ENCODE measurements around the gene GREB1. TPM values are rescaled to one million over a fixed set of nuclear protein-coding genes. Genes with fewer than 3 reads are reported as not detected.

GREB1 gene
- total RNA-seq, 1 experiment from 2014 or later, result 16.5 TPM

GRCh38 chr2:11612553-11613215 is 78.8 kb downstream of the GREB1 start:
- Histone ChIP-seq H2BK12ac (ENCODE audit: insufficient read length, low read depth, low read length) (no peak overlapping the region), H2AK5ac (ENCODE audit: insufficient read length, low read length) (no peak overlapping the region), H2BK5ac (ENCODE audit: insufficient read length, low read length) (no peak overlapping the region), H3K18ac (ENCODE audit: insufficient read length, low read depth, low read length) (no peak overlapping the region), H3T11ph (ENCODE audit: low read length) (no peak overlapping the region), H3K14ac (ENCODE audit: insufficient read depth, low read length) (no peak overlapping the region), H3K4ac (ENCODE audit: low read depth, low read length) (no peak overlapping the region), H3K27ac (ENCODE audit: insufficient read length, low read depth, low read length) (no peak overlapping the region), H3K79me1 (ENCODE audit: insufficient read depth, low read depth, low read length, poor library complexity, severe bottlenecking) (no peaks in the 10 kb centered on the region), H4K91ac (ENCODE audit: insufficient read length, low read depth, low read length) (no peak overlapping the region), H3K27me3 (ENCODE audit: insufficient read depth, low read length) (no peaks in the 10 kb centered on the region), H4K5ac (ENCODE audit: insufficient read length, low read depth, low read length) (no peak overlapping the region), H3K23me2 (ENCODE audit: insufficient read length, low read depth, low read length, poor library complexity, severe bottlenecking) (no peaks in the 10 kb centered on the region), H2BK120ac (ENCODE audit: low read depth, low read length, poor library complexity, severe bottlenecking) (no peak overlapping the region), H2BK20ac (ENCODE audit: low read depth, low read length, poor library complexity, severe bottlenecking) (no peak overlapping the region), H3K9ac (ENCODE audit: extremely low read depth, insufficient read length, low read length) (no peak overlapping the region), H4K8ac (replicated peaks; ENCODE audit: insufficient read length, low read depth, low read length) (no peak overlapping the region), H3K79me2 (ENCODE audit: insufficient read depth, low read length) (no peaks in the 10 kb centered on the region), H3K56ac (ENCODE audit: insufficient read length, low read depth, low read length) (no peak overlapping the region), H2BK15ac (ENCODE audit: low read depth, low read length) (no peak overlapping the region), H3K4me2 (ENCODE audit: insufficient read depth, insufficient read length, low read length) (no peak overlapping the region), H3K9me3 (ENCODE audit: control insufficient read depth, low read depth, low read length) (no peaks in the 10 kb centered on the region), H4K20me1 (ENCODE audit: control insufficient read depth, insufficient read depth, insufficient read length) (no peaks in the 10 kb centered on the region), H3K23ac (ENCODE audit: insufficient read length, low read depth, low read length) (no peak overlapping the region), H2AFZ (ENCODE audit: low read length) (no peak overlapping the region), H3K4me1 (ENCODE audit: insufficient read depth, low read length) (no peaks in the 10 kb centered on the region)
- H3K27me3 Mint-ChIP-seq (ENCODE audit: low read depth), result no peaks in the 10 kb centered on the region
- H3K4me1 Mint-ChIP-seq, result no peaks in the 10 kb centered on the region
- DNase-seq, result no peak
- H3K27ac Mint-ChIP-seq, result no peak overlapping the region; a peak in 1 of 7 replicates
- H3K4me3 Mint-ChIP-seq, result no peak overlapping the region
- no peak for TF ChIP-seq CTCF (conservative IDR thresholded peaks at IDR 0.05)
- no CpG with 5 or more reads among the region's 20 CpGs for WGBS (ENCODE audit: extremely low coverage, insufficient read length, low lambda C conversion rate)
- peaks cover 31 to 49% (median 32%) of the 10 kb centered on the region in 3 experiments for H3K36me3 Mint-ChIP-seq (ENCODE audit: insufficient read depth in 1 of 3, low read depth in 3 of 3)
- H3K9me3 Mint-ChIP-seq, result no peaks in the 10 kb centered on the region
